Duodenal mucosa (tissue), 2 donors: ENCODE measurements around the gene ARHGAP28.
"Not testable (repeated sequence)": the region's sequence is repeated elsewhere in the genome, so short reads cannot be mapped to it uniquely, and the experiment has no call there.

Experiments used
- H3K27ac ChIP-seq: one replicate; pipeline ENCODE4 v1.7.0; 2013; ENCODE audit warnings: low read depth, low read length
- H3K27me3 ChIP-seq, 2 donors: one replicate each; pipeline ENCODE4 v1.7.0; 2013; ENCODE audit warnings: low read length in 2 of 2, control low read depth in 1 of 2; ENCODE audit not compliant: insufficient read depth in 2 of 2, control insufficient read depth in 1 of 2
- H3K36me3 ChIP-seq, 2 donors: one replicate each; pipeline ENCODE4 v1.7.0; 2013; ENCODE audit warnings: low read length in 2 of 2, control low read depth in 1 of 2; ENCODE audit not compliant: insufficient read depth in 2 of 2, control insufficient read depth in 1 of 2
- H3K4me1 ChIP-seq, 2 donors: one replicate each; pipeline ENCODE4 v1.7.0; 2013; ENCODE audit warnings: low read length in 2 of 2, control low read depth in 1 of 2; ENCODE audit not compliant: insufficient read depth in 2 of 2, control insufficient read depth in 1 of 2
- H3K4me3 ChIP-seq, 2 donors: one replicate each; pipeline ENCODE4 v1.7.0; 2013; ENCODE audit warnings: low read length in 2 of 2, low read depth in 1 of 2
- H3K9ac ChIP-seq, 2 donors: one replicate each; pipeline ENCODE4 v1.7.0; 2013; ENCODE audit warnings: low read length in 2 of 2, low read depth in 1 of 2
- H3K9me3 ChIP-seq, 2 donors: one replicate each; pipeline ENCODE4 v1.7.0; 2013; ENCODE audit warnings: low read length in 2 of 2, control low read depth in 1 of 2; ENCODE audit not compliant: control insufficient read depth in 1 of 2

ARHGAP28 gene

GRCh38 chr18:6917072-6917471, 187.6 kb downstream of the ARHGAP28 start:
- H3K9ac ChIP-seq, result no peak overlapping the region
- H3K27me3 ChIP-seq, result no peaks in the 10 kb centered on the region

GRCh38 chr18:6920099-6920955, 190.8 kb downstream of the ARHGAP28 start:
- Histone ChIP-seq H3K36me3 (no peaks in the 10 kb centered on the region), H3K4me3 (no peak overlapping the region), H3K9ac (no peak overlapping the region), H3K27me3 (no peaks in the 10 kb centered on the region), H3K4me1 (no peaks in the 10 kb centered on the region), H3K27ac (no peak overlapping the region), H3K9me3 (peaks cover 0 to 2% of the 10 kb centered on the region in 2 donors)

More at GRCh38 chr18:6917072-6917471, 187.6 kb downstream of the ARHGAP28 start:
- H3K36me3 ChIP-seq, result no peaks in the 10 kb centered on the region
- no peaks in the 10 kb centered on the region for H3K4me1 ChIP-seq
- no peaks in the 10 kb centered on the region for H3K9me3 ChIP-seq
- no peak overlapping the region for H3K4me3 ChIP-seq
- no peak overlapping the region for H3K27ac ChIP-seq

- H3K36me3 ChIP-seq, result no peaks in the 10 kb centered on the region
- H3K4me3 ChIP-seq, result no peak overlapping the region
- peaks cover 0 to 2% of the 10 kb centered on the region in 2 donors for H3K9me3 ChIP-seq
- H3K27me3 ChIP-seq, result no peaks in the 10 kb centered on the region
- H3K9ac ChIP-seq, result no peak overlapping the region
- no peak overlapping the region for H3K27ac ChIP-seq
- H3K4me1 ChIP-seq, result no peaks in the 10 kb centered on the region
Observed at GRCh38 chr18:6921571-6921970, 192.1 kb downstream of the ARHGAP28 start.

GRCh38 chr18:6923220-6923619, 193.7 kb downstream of the ARHGAP28 start:
- no peaks in the 10 kb centered on the region for H3K27me3 ChIP-seq
- H3K9ac ChIP-seq, result no peak overlapping the region
- no peaks in the 10 kb centered on the region for H3K36me3 ChIP-seq
- no peak overlapping the region for H3K27ac ChIP-seq
- H3K4me3 ChIP-seq, result no peak overlapping the region
- no peaks in the 10 kb centered on the region for H3K4me1 ChIP-seq
- H3K9me3 ChIP-seq, result peaks cover 0 to 2% of the 10 kb centered on the region in 2 donors

- Histone ChIP-seq H3K36me3 (no peaks in the 10 kb centered on the region), H3K4me3 (no peak overlapping the region)
Observed at GRCh38 chr18:6927153-6927552, 197.6 kb downstream of the ARHGAP28 start.

GRCh38 chr18:6928359-6928758, 198.8 kb downstream of the ARHGAP28 start:
- Histone ChIP-seq H3K4me3 (no peak overlapping the region), H3K36me3 (no peaks in the 10 kb centered on the region), H3K27ac (no peak overlapping the region), H3K27me3 (no peaks in the 10 kb centered on the region), H3K4me1 (no peaks in the 10 kb centered on the region), H3K9ac (no peak overlapping the region), H3K9me3 (no peaks in the 10 kb centered on the region)

More at GRCh38 chr18:6927153-6927552, 197.6 kb downstream of the ARHGAP28 start:
- no peak overlapping the region for H3K27ac ChIP-seq
- no peak overlapping the region for H3K9ac ChIP-seq
- no peaks in the 10 kb centered on the region for H3K4me1 ChIP-seq
- peaks cover 0 to 2% of the 10 kb centered on the region in 2 donors for H3K9me3 ChIP-seq
- H3K27me3 ChIP-seq, result no peaks in the 10 kb centered on the region

GRCh38 chr18:6929370-6930102, 200.0 kb downstream of the ARHGAP28 start:
- no peak overlapping the region for H3K27ac ChIP-seq
- no peak overlapping the region for H3K9ac ChIP-seq
- no peaks in the 10 kb centered on the region for H3K27me3 ChIP-seq
- H3K36me3 ChIP-seq, result no peaks in the 10 kb centered on the region
- no peaks in the 10 kb centered on the region for H3K4me1 ChIP-seq
- H3K9me3 ChIP-seq, result no peaks in the 10 kb centered on the region
- H3K4me3 ChIP-seq, result no peak overlapping the region

GRCh38 chr18:6934859-6935258, 205.3 kb downstream of the ARHGAP28 start:
- Histone ChIP-seq H3K9me3 (no peaks in the 10 kb centered on the region), H3K27me3 (no peaks in the 10 kb centered on the region), H3K36me3 (no peaks in the 10 kb centered on the region), H3K9ac (no peak overlapping the region), H3K4me3 (no peak overlapping the region), H3K27ac (no peak overlapping the region), H3K4me1 (no peaks in the 10 kb centered on the region)

- H3K36me3 ChIP-seq, result peaks cover 0 to 2% of the 10 kb centered on the region in 2 donors
- H3K27ac ChIP-seq, result no peak overlapping the region
- H3K9me3 ChIP-seq, result no peaks in the 10 kb centered on the region
Observed at GRCh38 chr18:6938003-6938402, 208.5 kb downstream of the ARHGAP28 start.

GRCh38 chr18:6938403-6938802, 208.9 kb downstream of the ARHGAP28 start:
- H3K27me3 ChIP-seq, H3K4me1 ChIP-seq, H3K4me3 ChIP-seq, H3K36me3 ChIP-seq, H3K9me3 ChIP-seq, H3K27ac ChIP-seq, H3K9ac ChIP-seq: not testable (repeated sequence)

More at GRCh38 chr18:6938003-6938402, 208.5 kb downstream of the ARHGAP28 start:
- H3K4me3 ChIP-seq, result peak overlapping the region; percentile 43 to 50
- H3K27me3 ChIP-seq, result no peaks in the 10 kb centered on the region
- H3K9ac ChIP-seq, result no peak overlapping the region
- H3K4me1 ChIP-seq, result no peaks in the 10 kb centered on the region
